HepG2 (cell line): ENCODE data around the gene CDT1. TPM values are rescaled to one million over a fixed set of nuclear protein-coding genes. Genes with fewer than 3 reads are reported as not detected.

ENCODE experiments used
- BCL6 ChIP-seq: IDR thresholded peaks from 2 replicates; pipeline ENCODE4 v1.6.1; 2016; ENCODE audit warnings: missing genetic modification reagents, missing compliant biosample characterization
- CREB1 ChIP-seq, 2 experiments: fragments of 450-650 bp in 1 of 2; IDR thresholded peaks; 2 replicates each; pipeline ENCODE4 v1.6.1; 2016 to 2017; ENCODE audit warnings: control low read depth in 1 of 2, mild to moderate bottlenecking in 1 of 2, missing compliant biosample characterization in 1 of 2, missing genetic modification characterization in 1 of 2
- DRAP1 ChIP-seq: IDR thresholded peaks from 2 replicates; pipeline ENCODE4 v1.6.1; 2016; ENCODE audit warnings: missing genetic modification reagents, missing compliant biosample characterization
- GATAD1 ChIP-seq: IDR thresholded peaks from 2 replicates; pipeline ENCODE4 v1.6.1; 2016; ENCODE audit warnings: missing genetic modification reagents, missing compliant biosample characterization
- GTF3A ChIP-seq: sonication (generic); formaldehyde crosslinking; conservative IDR thresholded peaks from 2 replicates; pipeline ENCODE4 v1.4.0; 2020; ENCODE audit warnings: mild to moderate bottlenecking, missing genetic modification reagents
- ISL2 ChIP-seq: sonication (generic); formaldehyde crosslinking; IDR thresholded peaks from 2 replicates; pipeline ENCODE4 v1.5.0; 2020; ENCODE audit warnings: missing genetic modification reagents
- KMT2A ChIP-seq: sonication (generic); formaldehyde crosslinking; IDR thresholded peaks from 2 replicates; pipeline ENCODE4 v1.4.0; 2020; ENCODE audit warnings: missing genetic modification reagents
- MED8 ChIP-seq: sonication (generic); formaldehyde crosslinking; IDR thresholded peaks from 2 replicates; pipeline ENCODE4 v1.8.1; 2023; ENCODE audit warnings: mild to moderate bottlenecking, missing genetic modification reagents; ENCODE audit not compliant: insufficient replicate concordance
- NFYB ChIP-seq: sonication (generic); formaldehyde crosslinking; IDR thresholded peaks from 2 replicates; pipeline ENCODE4 v1.4.0; 2020; ENCODE audit warnings: missing genetic modification reagents
- NRL ChIP-seq: sonication (generic); formaldehyde crosslinking; IDR thresholded peaks from 2 replicates; pipeline ENCODE4 v1.5.0; 2020; ENCODE audit warnings: missing genetic modification reagents, mild to moderate bottlenecking, moderate library complexity, borderline replicate concordance
- PAWR ChIP-seq: sonication (generic); formaldehyde crosslinking; IDR thresholded peaks from 2 replicates; pipeline ENCODE4 v1.4.0; 2020; ENCODE audit warnings: missing genetic modification reagents, mild to moderate bottlenecking, borderline replicate concordance
- PCBP2 ChIP-seq: fragments of 200-400 bp; formaldehyde crosslinking; optimal IDR thresholded peaks from 2 replicates; pipeline ENCODE3; 2018; ENCODE audit warnings: low read length, low read depth; ENCODE audit not compliant: poor library complexity, severe bottlenecking
- PRDM4 ChIP-seq: sonication (generic); formaldehyde crosslinking; IDR thresholded peaks from 2 replicates; pipeline ENCODE4 v1.9.0; 2021; ENCODE audit warnings: missing genetic modification reagents, borderline replicate concordance
- RFX1 ChIP-seq: fragments of 450-650 bp; IDR thresholded peaks from 2 replicates; pipeline ENCODE4 v1.6.1; 2017
- SMARCE1 ChIP-seq: fragments of 450-650 bp; IDR thresholded peaks from 2 replicates; pipeline ENCODE4 v1.6.1; 2017; ENCODE audit warnings: borderline replicate concordance
- SNAPC5 ChIP-seq: sonication (generic); formaldehyde crosslinking; IDR thresholded peaks from 2 replicates; pipeline ENCODE4 v1.8.1; 2023; ENCODE audit warnings: mild to moderate bottlenecking, missing genetic modification reagents, borderline replicate concordance
- SOX13 ChIP-seq, 3 experiments: fragments of 450-650 bp in 1 of 3; sonication (generic) in 1 of 3; formaldehyde crosslinking in 1 of 3; IDR thresholded peaks in 2 of 3; conservative IDR thresholded peaks in 1 of 3; 2 replicates each; pipeline versions ENCODE4 v1.5.0 to v1.6.1; 2016 to 2020; ENCODE audit warnings: antibody characterized with exemption in 1 of 3, mild to moderate bottlenecking in 1 of 3, missing compliant biosample characterization in 1 of 3, missing genetic modification reagents in 1 of 3, moderate library complexity in 1 of 3
- TCF7L2 ChIP-seq: IDR thresholded peaks from 2 replicates; pipeline ENCODE4 v1.6.1; 2011; ENCODE audit warnings: mild to moderate bottlenecking, low read depth, low read length, moderate library complexity
- ZBTB3 ChIP-seq: sonication (generic); formaldehyde crosslinking; IDR thresholded peaks from 2 replicates; pipeline ENCODE4 v1.4.0; 2020; ENCODE audit warnings: low read depth, mild to moderate bottlenecking, moderate library complexity, missing genetic modification reagents, borderline replicate concordance
- ZBTB38 ChIP-seq: sonication (generic); formaldehyde crosslinking; IDR thresholded peaks from 2 replicates; pipeline ENCODE4 v1.5.1; 2020; ENCODE audit warnings: mild to moderate bottlenecking, missing genetic modification reagents
- ZHX1 ChIP-seq: sonication (generic); formaldehyde crosslinking; IDR thresholded peaks from 2 replicates; pipeline ENCODE4 v1.8.1; 2022; ENCODE audit warnings: low read depth, mild to moderate bottlenecking, missing genetic modification reagents
- ZNF552 ChIP-seq: sonication (generic); formaldehyde crosslinking; IDR thresholded peaks from 2 replicates; pipeline ENCODE4 v1.9.0; 2022; ENCODE audit warnings: missing genetic modification reagents, mild to moderate bottlenecking, borderline replicate concordance
- ZNF557 ChIP-seq: sonication (generic); formaldehyde crosslinking; IDR thresholded peaks from 2 replicates; pipeline ENCODE4 v1.4.0; 2020; ENCODE audit warnings: missing genetic modification reagents
- ZNF720 ChIP-seq: sonication (generic); formaldehyde crosslinking; IDR thresholded peaks from 2 replicates; pipeline ENCODE4 v1.4.0; 2020; ENCODE audit warnings: missing genetic modification reagents
- ZNF878 ChIP-seq: sonication (generic); formaldehyde crosslinking; IDR thresholded peaks from 2 replicates; pipeline ENCODE4 v1.8.1; 2023; ENCODE audit warnings: mild to moderate bottlenecking, missing genetic modification reagents, moderate library complexity
- polyA plus RNA-seq, 8 experiments: library from polyadenylated mRNA; depleted of rRNA in 3 of 8; stranded (reverse) in 7 of 8; unstranded in 1 of 8; fragments of >200 nt; fragmentation: Illumina TruSeq in 4 of 8; extraction: Trizol in 4 of 8; gene quantifications; 2 replicates each; pipeline versions ENCODE4 v1.2.1 to v1.2.3, GENCODE V29; 2011 to 2016; ENCODE audit warnings: low read depth in 4 of 8, missing spikeins in 1 of 8, mixed read lengths in 1 of 8; ENCODE audit not compliant: insufficient read depth in 1 of 8
- total RNA-seq, 5 experiments: library from RNA; depleted of rRNA; stranded (reverse); fragments of >200 nt; fragmentation: Illumina TruSeq; extraction: Trizol; gene quantifications; 2 replicates each; pipeline ENCODE4 v1.2.3, GENCODE V29; 2016; ENCODE audit warnings: low read depth in 1 of 5

Gene CDT1
- total and polyA plus RNA-seq, 2 of the 13 experiments (the other 11 are each of a cell fraction or from before 2014, with no cell fraction given) = 23.1 to 23.8 TPM

GRCh38 chr16:88760424-88761142 is 43.0 kb upstream of the CDT1 start (continued):
- TF ChIP-seq SNAPC5 (CRISPR knock-in tag) = no peak
- no peak; the same call in 1 of the 2 replicates for TF ChIP-seq ZBTB38 (CRISPR knock-in tag)
- TF ChIP-seq CREB1 (IDR thresholded peaks at IDR 0.05) = no peak
- no peak for TF ChIP-seq CREB1 (CRISPR knock-in tag; IDR thresholded peaks at IDR 0.05)
- no peak for TF ChIP-seq ZNF552 (CRISPR knock-in tag)
- TF ChIP-seq RFX1 = no peak
- no peak for TF ChIP-seq ZBTB3 (CRISPR knock-in tag)
- TF ChIP-seq PCBP2 = no peak
- TF ChIP-seq PAWR (CRISPR knock-in tag) = no peak
- TF ChIP-seq MED8 (CRISPR knock-in tag) = no peak
- TF ChIP-seq PRDM4 = no peak
- no peak for TF ChIP-seq SMARCE1
- no peak for TF ChIP-seq ZHX1 (CRISPR knock-in tag)
- no peak for TF ChIP-seq KMT2A (CRISPR knock-in tag)
- no peak for TF ChIP-seq BCL6
- TF ChIP-seq GTF3A (CRISPR knock-in tag) = no peak
- TF ChIP-seq NFYB (CRISPR knock-in tag) = no peak
- TF ChIP-seq ZNF720 (CRISPR knock-in tag) = no peak
- TF ChIP-seq GATAD1 (CRISPR knock-in tag) = no peak
- no peak for TF ChIP-seq SOX13 (IDR thresholded peaks at IDR 0.05)
- TF ChIP-seq SOX13 (CRISPR knock-in tag; conservative IDR thresholded peaks at IDR 0.05 in 1 of 2, IDR thresholded peaks at IDR 0.05 in 1 of 2) = no peak
- no peak for TF ChIP-seq ZNF557 (CRISPR knock-in tag)
- TF ChIP-seq DRAP1 (CRISPR knock-in tag) = no peak
- TF ChIP-seq TCF7L2 = no peak
- TF ChIP-seq NRL (CRISPR knock-in tag) = no peak
- TF ChIP-seq ISL2 (CRISPR knock-in tag) = no peak
- no peak for TF ChIP-seq ZNF878
